GM12873 (cell line): Measurements from ENCODE around the gene TRERF1.

ENCODE experiments used
- CTCF ChIP-seq: IDR thresholded peaks from 2 replicates; pipeline ENCODE4 v1.5.1; 2012; ENCODE audit warnings: low read depth, mild to moderate bottlenecking, moderate library complexity, low read length, control low read depth; ENCODE audit not compliant: insufficient read depth; ENCODE audit errors: missing control alignments

Gene TRERF1

GRCh38 chr6:42281570-42281969, 170.2 kb downstream of the TRERF1 start:
- TF ChIP-seq CTCF, result no peak

GRCh38 chr6:42280966-42281533, 170.7 kb downstream of the TRERF1 start:
- TF ChIP-seq CTCF, result no peak

- no peak for TF ChIP-seq CTCF
Measured at GRCh38 chr6:42279966-42280629, 171.6 kb downstream of the TRERF1 start.

GRCh38 chr6:42279144-42279781, 172.5 kb downstream of the TRERF1 start:
- TF ChIP-seq CTCF, result no peak

- TF ChIP-seq CTCF, result no peak
Measured at GRCh38 chr6:42278131-42278853, 173.4 kb downstream of the TRERF1 start.

GRCh38 chr6:42276034-42276890, 175.5 kb downstream of the TRERF1 start:
- no peak for TF ChIP-seq CTCF
